Right lobe of liver (tissue), 6 donors: Measurements from ENCODE around the gene LCA5L. TPM values are rescaled to one million over a fixed set of nuclear protein-coding genes. Genes with fewer than 3 reads are reported as not detected.

Source experiments
- ATAC-seq, 4 donors: fragments of 200-7000 bp; cut with Tn5 transposase; one replicate each; pipeline ENCODE4 v1.9.1; 2020; ENCODE audit warnings: mild to moderate bottlenecking in 4 of 4, moderate library complexity in 4 of 4
- DNase-seq, 3 donors: peaks; one replicate each; pipeline ENCODE4 v3.0.0-alpha.2; 2020
- H3K27ac ChIP-seq, 3 donors: fragments of 200-600 bp; one replicate each; pipeline ENCODE4 v1.8.0; 2022
- H3K27me3 ChIP-seq, 2 donors: fragments of 200-600 bp; one replicate each; pipeline ENCODE4 v1.8.0; 2022
- H3K36me3 ChIP-seq, 4 donors: fragments of 200-600 bp; sonication (generic) in 1 of 4; one replicate each; pipeline versions ENCODE4 v1.5.1 to v1.8.0; 2017 to 2022; ENCODE audit warnings: control low read depth in 1 of 4
- H3K4me1 ChIP-seq, 4 donors: fragments of 200-600 bp; sonication (generic) in 1 of 4; one replicate each; pipeline versions ENCODE4 v1.5.1 to v1.8.0; 2017 to 2022; ENCODE audit warnings: control low read depth in 1 of 4
- H3K4me3 ChIP-seq, 3 donors: fragments of 200-600 bp; one replicate each; pipeline ENCODE4 v1.8.0; 2022
- H3K9me3 ChIP-seq, 4 donors: fragments of 200-600 bp; sonication (generic) in 1 of 4; one replicate each; pipeline versions ENCODE4 v1.5.1 to v1.8.0; 2017 to 2022; ENCODE audit warnings: control low read depth in 1 of 4
- POLR2A ChIP-seq: fragments of 450-650 bp; IDR thresholded peaks from one replicate; pipeline ENCODE4 v1.6.1; 2017; ENCODE audit warnings: antibody characterized with exemption, mild to moderate bottlenecking
- WGBS: methylation state at CpG from one replicate; pipeline ENCODE4 v1.1.6; 2018; ENCODE audit warnings: low coverage, low lambda C conversion rate; ENCODE audit not compliant: insufficient coverage; ENCODE audit errors: missing lambda C conversion rate; 5-methylcytosine and 5-hydroxymethylcytosine counted together
- intact Hi-C, 2 donors: fragments of 100-400 bp; cut with DNase I; formaldehyde crosslinking; loops; one replicate each; pipeline versions ENCODE4 v1.11.2 to v1.14.1; 2022
- total RNA-seq, 6 experiments: library from RNA; depleted of rRNA in 2 of 6; stranded (reverse); fragments of >200 nt in 2 of 6; fragmentation: NEBNext Ultra II Directional in 3 of 6; extraction: Animal tissue kit (Norgen Biotek cat#: 25700) in 3 of 6; gene quantifications; one replicate each; pipeline versions ENCODE4 v1.1.0 to v1.2.4, GENCODE V29; 2016 to 2023
- TF ChIP-seq, protein P1 (sequence below), 4 donors: fragments of 200-600 bp in 3 of 4; fragments of 450-650 bp in 1 of 4; IDR thresholded peaks; one replicate each; pipeline versions ENCODE4 v1.5.1 to v1.8.0; 2016 to 2022; ENCODE audit warnings: antibody characterized with exemption in 4 of 4, mild to moderate bottlenecking in 2 of 4
- donor health status: DM: no; HTN: yes; CAD: no.
- donor health status: DM: no; HTN: no; CAD: no.
- donor health status: DM: no; HTN: no; CAD: no.
- donor health status: DM: no; HTN: yes; CAD: no.
- donor health status: DM: no; HTN: yes; CAD: no.

The LCA5L gene
- total RNA-seq, 6 experiments from 2014 or later: 0.54 to 2.8 (median 1.1) TPM

DNA sequence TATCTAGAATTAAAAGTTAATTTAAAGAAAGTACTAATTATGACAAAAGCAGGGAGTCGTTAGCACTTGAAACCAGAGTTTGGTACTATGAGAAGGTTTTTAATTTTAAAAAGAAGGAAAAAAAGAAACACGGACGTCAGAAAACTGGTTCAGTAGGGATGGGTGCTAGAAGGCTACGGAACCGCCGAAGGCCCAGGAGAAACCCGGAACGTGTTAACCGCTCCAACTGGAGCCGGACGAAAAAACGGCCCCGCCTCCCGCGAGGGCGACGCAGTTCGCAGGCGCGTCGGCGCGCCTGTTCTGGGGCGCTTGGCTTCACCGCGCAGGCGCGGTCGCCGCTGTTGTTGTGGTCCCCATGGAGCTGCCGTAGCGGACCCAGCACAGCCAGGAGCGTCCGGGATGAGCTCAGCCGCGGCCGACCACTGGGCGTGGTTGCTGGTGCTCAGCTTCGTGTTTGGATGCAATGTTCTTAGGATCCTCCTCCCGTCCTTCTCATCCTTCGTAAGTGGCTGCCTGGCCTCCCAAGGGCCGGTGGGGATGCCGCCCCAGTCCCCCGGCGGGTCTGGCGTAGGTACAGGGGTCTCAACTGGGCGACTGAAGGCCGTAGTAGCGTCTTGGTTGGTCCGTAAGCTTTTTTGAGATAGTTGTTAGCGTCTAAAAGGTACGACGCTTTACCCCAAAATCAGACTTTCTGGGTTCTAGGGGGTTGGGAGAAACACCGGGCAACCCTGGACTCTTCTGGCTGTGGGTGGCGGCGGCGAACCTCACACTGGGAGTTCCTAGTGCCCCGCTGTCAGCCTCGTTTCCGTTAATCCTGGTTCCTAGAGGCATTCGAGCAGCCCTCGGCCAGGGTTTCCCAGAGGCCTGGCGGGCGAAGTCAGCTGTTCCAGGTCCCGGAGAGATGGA, 65.3 kb downstream of the LCA5L start:
- WGBS: 2% methylated on average over 22 of the region's 65 CpGs
- DNase-seq (peak; percentile 95 to 96 (median 96)), ATAC-seq (peak; percentile 97 to 98 (median 97))
- H3K27me3 ChIP-seq: no peaks in the 10 kb centered on the region
- no peaks in the 10 kb centered on the region for H3K36me3 ChIP-seq
- intact Hi-C loops: loop anchor here in 1 of 2 donors (10.0 kb wide), 1 partner anchor 65 kb away; the partner anchor contains the start of gene BRWD1
- H3K4me3 ChIP-seq: peak overlapping the region; percentile 69 to 94 (median 84)
- H3K27ac ChIP-seq: peak overlapping the region; percentile 57 to 81 (median 81)
- TF ChIP-seq, protein P1, sequence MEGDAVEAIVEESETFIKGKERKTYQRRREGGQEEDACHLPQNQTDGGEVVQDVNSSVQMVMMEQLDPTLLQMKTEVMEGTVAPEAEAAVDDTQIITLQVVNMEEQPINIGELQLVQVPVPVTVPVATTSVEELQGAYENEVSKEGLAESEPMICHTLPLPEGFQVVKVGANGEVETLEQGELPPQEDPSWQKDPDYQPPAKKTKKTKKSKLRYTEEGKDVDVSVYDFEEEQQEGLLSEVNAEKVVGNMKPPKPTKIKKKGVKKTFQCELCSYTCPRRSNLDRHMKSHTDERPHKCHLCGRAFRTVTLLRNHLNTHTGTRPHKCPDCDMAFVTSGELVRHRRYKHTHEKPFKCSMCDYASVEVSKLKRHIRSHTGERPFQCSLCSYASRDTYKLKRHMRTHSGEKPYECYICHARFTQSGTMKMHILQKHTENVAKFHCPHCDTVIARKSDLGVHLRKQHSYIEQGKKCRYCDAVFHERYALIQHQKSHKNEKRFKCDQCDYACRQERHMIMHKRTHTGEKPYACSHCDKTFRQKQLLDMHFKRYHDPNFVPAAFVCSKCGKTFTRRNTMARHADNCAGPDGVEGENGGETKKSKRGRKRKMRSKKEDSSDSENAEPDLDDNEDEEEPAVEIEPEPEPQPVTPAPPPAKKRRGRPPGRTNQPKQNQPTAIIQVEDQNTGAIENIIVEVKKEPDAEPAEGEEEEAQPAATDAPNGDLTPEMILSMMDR (IDR thresholded peaks at IDR 0.05): no peak
- TF ChIP-seq POLR2A: peak; percentile 62
- no peaks in the 10 kb centered on the region for H3K9me3 ChIP-seq
- H3K4me1 ChIP-seq: no peaks in the 10 kb centered on the region

DNA sequence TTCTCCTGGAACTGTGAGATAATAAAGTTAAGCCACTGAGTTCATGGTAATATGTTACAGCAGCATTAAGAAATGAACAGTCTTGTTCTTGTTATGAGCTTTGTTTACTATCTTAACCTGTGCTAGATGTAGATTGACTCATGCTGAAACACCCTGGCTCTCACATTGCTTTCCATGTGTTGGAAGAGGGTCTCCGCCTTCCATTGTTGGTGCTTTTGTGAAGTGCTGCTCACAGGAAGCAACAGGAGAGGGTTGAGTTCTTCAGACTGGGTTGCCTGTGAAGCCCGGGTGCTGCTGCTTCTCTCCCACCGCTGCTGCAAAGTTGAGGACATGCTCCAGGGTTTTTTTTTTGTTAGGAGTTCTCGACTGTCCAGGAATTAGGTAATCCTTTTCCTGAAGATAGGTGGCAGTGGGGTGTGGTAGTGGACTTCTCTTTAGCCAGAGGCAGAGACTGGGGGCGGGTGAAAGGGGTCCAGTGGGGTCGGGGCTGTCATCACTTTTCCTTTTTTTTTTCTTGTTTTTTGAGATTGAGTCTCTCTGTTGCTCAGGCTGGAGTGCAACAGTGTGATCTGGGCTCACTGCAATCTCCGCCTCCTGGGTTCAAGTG, 68.0 kb downstream of the LCA5L start:
- Histone ChIP-seq H3K4me1 (no peaks in the 10 kb centered on the region), H3K4me3 (no peak overlapping the region), H3K27me3 (no peaks in the 10 kb centered on the region), H3K27ac (no peak overlapping the region), H3K9me3 (no peaks in the 10 kb centered on the region), H3K36me3 (no peaks in the 10 kb centered on the region)
- no peak for DNase-seq
- ATAC-seq: no peak
- intact Hi-C loops: no loop called here
- no peak for TF ChIP-seq POLR2A
- TF ChIP-seq, protein P1 (IDR thresholded peaks at IDR 0.05): no peak
- WGBS: 38% methylated on average over 4 of the region's 7 CpGs

DNA sequence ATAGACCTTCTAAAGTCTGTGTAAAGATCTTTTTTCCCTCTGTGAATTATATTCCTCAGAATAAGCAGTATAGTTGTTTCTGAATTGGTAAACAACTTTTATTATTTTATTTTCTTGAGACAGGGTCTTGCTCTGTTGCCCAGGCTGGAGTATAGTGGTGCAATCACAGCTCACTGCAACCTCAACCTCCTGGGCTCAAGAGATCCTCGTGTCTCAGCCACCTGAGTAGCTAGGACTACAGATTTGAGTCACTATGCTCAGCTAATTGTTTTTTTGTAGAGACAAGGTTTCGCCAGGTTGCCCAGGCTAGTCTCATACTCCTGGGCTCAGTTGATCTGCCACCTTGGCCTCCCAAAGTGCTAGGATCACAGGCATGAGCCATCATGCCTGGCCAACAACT, 70.1 kb downstream of the LCA5L start:
- intact Hi-C loops: no loop called here
- no peaks in the 10 kb centered on the region for H3K4me1 ChIP-seq
- no peak for ATAC-seq
- no peak overlapping the region for H3K4me3 ChIP-seq
- WGBS: 57% methylated on average over 1 of the region's 2 CpGs
- no peaks in the 10 kb centered on the region for H3K9me3 ChIP-seq
- H3K36me3 ChIP-seq: no peaks in the 10 kb centered on the region
- no peak for TF ChIP-seq POLR2A
- TF ChIP-seq, protein P1 (IDR thresholded peaks at IDR 0.05): no peak
- no peaks in the 10 kb centered on the region for H3K27me3 ChIP-seq
- no peak overlapping the region for H3K27ac ChIP-seq
- no peak for DNase-seq

DNA sequence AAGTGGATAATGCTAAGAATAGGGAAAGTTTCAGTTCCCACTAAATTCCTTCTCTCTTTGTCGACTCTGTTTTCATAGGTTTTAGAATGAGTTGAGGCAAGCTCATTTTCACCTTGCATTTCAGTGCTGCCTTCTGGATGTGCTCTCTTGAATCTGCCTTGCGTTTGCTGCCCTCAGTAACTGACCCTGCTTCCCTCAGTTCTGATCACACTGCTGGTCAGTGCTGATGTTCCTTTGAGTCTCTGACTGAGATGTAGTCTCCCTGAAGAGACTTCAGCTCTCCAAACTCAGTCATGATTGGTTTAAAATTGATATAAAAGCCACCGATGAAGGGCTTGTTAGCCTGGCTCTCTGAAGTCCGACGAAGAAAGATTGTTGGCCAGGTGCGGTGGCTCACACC, 71.5 kb downstream of the LCA5L start:
- H3K4me3 ChIP-seq: no peak overlapping the region
- ATAC-seq (no peak), DNase-seq (no peak)
- H3K4me1 ChIP-seq: no peaks in the 10 kb centered on the region
- no peaks in the 10 kb centered on the region for H3K27me3 ChIP-seq
- intact Hi-C loops: no loop called here
- 75% methylated on average over 6 of the region's 6 CpGs for WGBS
- H3K36me3 ChIP-seq: no peaks in the 10 kb centered on the region
- TF ChIP-seq, protein P1 (IDR thresholded peaks at IDR 0.05): no peak
- TF ChIP-seq POLR2A: no peak
- no peak overlapping the region for H3K27ac ChIP-seq
- no peaks in the 10 kb centered on the region for H3K9me3 ChIP-seq
